ENCODE data around the gene ZNF134.

The ZNF134 gene

DNA sequence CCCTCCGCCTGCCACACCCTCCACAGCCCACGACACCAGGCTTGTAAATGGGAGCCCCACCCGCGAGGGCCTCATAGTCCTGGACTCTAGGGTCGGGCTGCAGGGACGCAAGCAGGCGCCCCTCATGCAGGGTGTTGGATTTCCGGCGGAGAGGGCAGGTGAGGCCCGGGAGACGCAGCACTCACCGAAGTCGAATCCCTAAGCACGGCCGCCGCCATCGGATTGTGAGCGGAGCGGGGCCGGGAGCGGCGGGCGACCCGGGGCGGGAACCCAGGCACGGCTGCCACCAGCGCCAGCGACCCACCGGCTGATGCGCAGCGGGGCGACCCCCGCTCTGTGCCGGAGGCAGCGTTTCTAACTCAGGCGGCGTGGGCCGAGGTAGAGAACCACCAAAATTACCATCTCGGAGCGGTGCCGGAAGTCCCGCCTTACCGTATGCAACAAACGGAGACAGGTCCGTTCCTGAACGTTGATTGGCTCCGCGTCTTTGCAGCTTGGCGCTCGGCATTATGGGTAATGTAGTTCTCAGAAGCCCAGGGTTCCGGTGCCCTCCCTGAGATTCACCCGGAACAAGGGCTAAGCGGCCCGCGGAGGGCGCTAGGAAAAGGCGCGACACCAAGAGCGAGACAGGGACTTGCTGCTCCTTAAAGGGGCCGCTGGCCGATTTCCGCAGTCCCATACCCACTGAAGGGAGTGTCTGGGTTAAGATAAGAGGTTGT lies 35.4 kb upstream of the ZNF134 start, which contains the start of gene ZNF416:
TSS of gene ZNF416 (minus strand) at position 425 of the 719 bp plus-strand sequence. CDS start at position 218, 207 bp downstream.
- Histone ChIP-seq H3K4me1 (no peaks in the 10 kb centered on the region), H3K4me3 (ENCODE audit: low read depth, low read length) (peak within 1 kb of the TSS; percentile 83), H3K27me3 (no peaks in the 10 kb centered on the region), H3K9me3 (peaks cover 5% of the 10 kb centered on the region; the same call in 1 of the 2 replicates), H3K36me3 (peaks cover 27% of the 10 kb centered on the region)
- TF ChIP-seq CTCF (IDR thresholded peaks at IDR 0.05; ENCODE audit: low read depth, low read length), result peak; percentile 41; the same call in 1 of the 2 replicates
- DNase-seq, result peak; percentile 97

DNA sequence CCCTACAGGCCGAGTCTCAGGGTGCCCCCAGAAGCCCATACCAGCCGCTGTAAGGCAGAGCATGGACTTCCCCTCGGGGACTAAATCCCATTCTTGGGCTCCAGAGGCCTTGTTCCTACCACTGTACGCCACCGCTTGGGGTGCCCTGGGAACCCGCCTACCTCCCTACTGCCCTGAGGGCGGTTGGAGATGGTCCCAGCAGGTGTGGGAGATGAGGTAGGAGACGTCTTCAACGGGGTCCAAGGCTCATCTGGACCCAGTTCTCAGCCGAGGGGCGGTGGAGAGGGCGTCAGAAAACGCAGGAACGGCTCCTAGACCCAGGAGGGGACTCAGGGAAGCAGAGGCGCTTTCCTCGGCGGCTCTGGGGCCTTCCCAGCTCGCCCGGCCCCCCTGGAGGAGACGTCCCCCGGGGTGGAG lies 30.9 kb upstream of the ZNF134 start:
- DNase-seq, result no peak
- no peaks in the 10 kb centered on the region for H3K27me3 ChIP-seq
- no peak overlapping the region for H3K4me3 ChIP-seq (ENCODE audit: low read depth, low read length)
- peaks cover 10% of the 10 kb centered on the region for H3K36me3 ChIP-seq
- peaks cover 5% of the 10 kb centered on the region; the same call in 1 of the 2 replicates for H3K9me3 ChIP-seq
- TF ChIP-seq CTCF (IDR thresholded peaks at IDR 0.05; ENCODE audit: low read depth, low read length), result no peak
- no peaks in the 10 kb centered on the region for H3K4me1 ChIP-seq

DNA sequence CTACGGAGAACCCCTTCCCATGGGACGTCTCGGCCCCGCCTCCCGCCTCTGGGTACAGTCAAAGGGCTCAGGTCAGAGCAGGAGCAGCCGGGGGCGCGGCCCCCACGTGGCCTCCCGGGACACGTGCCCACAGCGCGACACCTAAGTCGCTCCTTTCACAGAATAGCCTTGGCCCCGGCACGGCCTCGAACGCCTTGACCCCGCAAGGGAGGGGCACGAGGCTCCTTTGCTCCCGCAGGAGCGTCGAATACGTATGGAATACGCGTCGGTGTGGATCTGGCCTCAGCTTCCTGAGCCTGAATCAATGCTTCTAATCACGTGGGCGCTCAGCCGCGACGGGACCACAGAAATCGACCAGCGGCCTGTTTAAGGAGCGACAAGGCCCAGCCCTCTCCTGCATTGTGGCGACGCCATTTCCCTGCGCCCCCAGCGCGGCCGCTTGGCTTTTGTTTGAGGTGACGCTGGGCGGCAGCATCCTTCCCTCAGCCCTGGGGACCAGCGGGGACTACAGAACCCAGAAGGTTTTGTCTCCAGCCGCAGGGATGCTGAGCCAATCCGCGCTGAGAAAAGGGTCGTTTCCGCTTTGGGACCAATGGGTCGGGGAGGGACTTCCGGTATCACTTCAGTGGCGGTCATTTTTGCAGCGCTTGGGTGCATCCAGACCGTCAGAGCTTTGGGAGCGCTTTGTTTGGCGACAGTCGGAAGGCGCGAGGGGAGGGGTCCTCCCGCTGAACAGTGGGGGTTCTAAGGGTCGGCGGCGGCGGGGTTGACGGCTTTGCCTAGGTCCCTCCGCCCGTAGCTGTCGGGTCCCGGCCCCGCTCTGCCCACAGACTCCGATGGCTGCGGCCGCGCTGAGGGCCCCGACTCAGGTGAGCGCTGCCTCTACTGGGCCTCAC lies 30.3 kb upstream of the ZNF134 start, which contains the start of gene ZIK1:
TSS of gene ZIK1 (plus strand) at position 625 of the 896 bp plus-strand sequence. CDS start at position 837, 212 bp downstream.
- Histone ChIP-seq H3K9me3 (peaks cover 5% of the 10 kb centered on the region; the same call in 1 of the 2 replicates), H3K36me3 (peaks cover 16% of the 10 kb centered on the region), H3K4me3 (ENCODE audit: low read depth, low read length) (peak within 1 kb of the TSS; percentile 89), H3K27me3 (no peaks in the 10 kb centered on the region), H3K4me1 (no peaks in the 10 kb centered on the region)
- DNase-seq, result peak; percentile 93
- TF ChIP-seq CTCF (IDR thresholded peaks at IDR 0.05; ENCODE audit: low read depth, low read length), result peak; percentile 37

DNA sequence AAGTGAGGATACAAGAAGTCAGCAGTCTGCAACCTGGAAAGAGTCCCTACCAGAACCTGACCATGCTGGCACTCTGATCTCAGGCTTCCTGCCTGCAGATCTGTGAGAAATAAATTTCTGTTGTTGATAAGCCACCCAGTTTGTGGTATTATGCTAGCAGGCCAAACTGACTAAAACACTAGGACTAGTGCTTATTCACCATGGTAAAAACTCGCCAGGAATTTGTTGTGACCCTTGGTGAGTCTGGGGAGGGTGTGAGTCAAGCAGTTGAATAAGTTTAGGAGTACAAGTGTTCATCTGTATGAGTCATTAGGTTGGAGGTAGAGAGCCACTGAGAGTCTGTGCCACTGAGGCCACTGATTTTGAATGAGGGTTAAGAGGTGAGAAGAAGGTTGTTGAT lies 26.5 kb upstream of the ZNF134 start:
- Histone ChIP-seq H3K27me3 (no peaks in the 10 kb centered on the region), H3K4me1 (no peaks in the 10 kb centered on the region), H3K9me3 (peaks cover 5% of the 10 kb centered on the region; the same call in 1 of the 2 replicates), H3K36me3 (peaks cover 43% of the 10 kb centered on the region), H3K4me3 (ENCODE audit: low read depth, low read length) (no peak overlapping the region)
- TF ChIP-seq CTCF (IDR thresholded peaks at IDR 0.05; ENCODE audit: low read depth, low read length), result no peak
- no peak for DNase-seq

DNA sequence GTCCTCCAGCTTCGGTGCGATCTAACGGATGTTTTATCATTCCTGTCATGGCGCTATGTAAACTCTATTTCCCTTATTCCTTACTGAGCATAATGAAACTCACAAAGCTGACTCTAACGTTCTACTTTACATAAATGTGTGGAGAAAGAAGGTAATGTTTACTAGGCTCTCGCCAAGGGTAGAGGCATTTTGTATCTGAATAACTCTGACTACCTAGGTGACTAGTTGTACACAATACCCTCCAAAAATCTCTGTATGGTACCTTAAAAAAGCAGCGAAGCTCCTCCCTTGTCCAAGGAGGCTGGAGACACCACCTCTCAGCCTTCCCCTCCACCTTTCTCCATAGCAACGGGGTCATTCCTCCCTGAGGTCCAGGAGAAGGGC lies 14.7 kb upstream of the ZNF134 start:
- H3K4me3 ChIP-seq (ENCODE audit: low read depth, low read length), result peak overlapping the region; percentile 89
- DNase-seq, result no peak
- H3K4me1 ChIP-seq, result no peaks in the 10 kb centered on the region; the same call in 1 of the 2 replicates
- no peak for TF ChIP-seq CTCF (IDR thresholded peaks at IDR 0.05; ENCODE audit: low read depth, low read length)
- peaks cover 2% of the 10 kb centered on the region for H3K36me3 ChIP-seq
- H3K9me3 ChIP-seq, result no peaks in the 10 kb centered on the region; the same call in 1 of the 2 replicates
- H3K27me3 ChIP-seq, result no peaks in the 10 kb centered on the region
